DMS153 (cell line): ENCODE results near the gene LRIG3.
"Not testable (repeated sequence)": the region's sequence is repeated elsewhere in the genome, so short reads cannot be mapped to it uniquely, and the experiment has no call there.

ENCODE experiments used
- DNase-seq: peaks from one replicate; lab custom pipeline; 2025; lab: John Stamatoyannopoulos, UW

Gene LRIG3

GRCh38 chr12:58920102-58920960, at the start of gene LRIG3:
Gene LRIG3, minus strand, starts transcription at chr12:58920504. Its CDS starts 269 bp downstream, at chr12:58920235.
- DNase-seq = peak; percentile 48

GRCh38 chr12:58969237-58969636, 48.9 kb upstream of the LRIG3 start:
- DNase-seq = no peak

- peak; percentile 6 for DNase-seq
Observed at GRCh38 chr12:58967561-58967960, 47.3 kb upstream of the LRIG3 start.

GRCh38 chr12:58966939-58967338, 46.6 kb upstream of the LRIG3 start:
- no peak for DNase-seq

GRCh38 chr12:58965568-58965967, 45.3 kb upstream of the LRIG3 start:
- DNase-seq = no peak

GRCh38 chr12:58963844-58964243, 43.5 kb upstream of the LRIG3 start:
- no peak for DNase-seq

- DNase-seq = no peak
Observed at GRCh38 chr12:58961906-58962305, 41.6 kb upstream of the LRIG3 start.

- no peak for DNase-seq
Observed at GRCh38 chr12:58961166-58961565, 40.9 kb upstream of the LRIG3 start.

GRCh38 chr12:58959639-58960300, 39.5 kb upstream of the LRIG3 start:
- no peak for DNase-seq

GRCh38 chr12:58957298-58957697, 37.0 kb upstream of the LRIG3 start:
- DNase-seq = no peak

GRCh38 chr12:58955849-58956248, 35.5 kb upstream of the LRIG3 start:
- no peak for DNase-seq

- no peak for DNase-seq
Observed at GRCh38 chr12:58954002-58954401, 33.7 kb upstream of the LRIG3 start.

- no peak for DNase-seq
Observed at GRCh38 chr12:58950739-58951100, 30.4 kb upstream of the LRIG3 start.

- not testable (repeated sequence) for DNase-seq
Observed at GRCh38 chr12:58949954-58950738, 29.8 kb upstream of the LRIG3 start.

GRCh38 chr12:58943079-58943478, 22.8 kb upstream of the LRIG3 start:
- DNase-seq = no peak

GRCh38 chr12:58942345-58942744, 22.0 kb upstream of the LRIG3 start:
- no peak for DNase-seq

GRCh38 chr12:58939399-58940100, 19.2 kb upstream of the LRIG3 start:
- DNase-seq = no peak

GRCh38 chr12:58938440-58938839, 18.1 kb upstream of the LRIG3 start:
- DNase-seq = no peak

- DNase-seq = no peak
Observed at GRCh38 chr12:58934528-58934927, 14.2 kb upstream of the LRIG3 start.

- no peak for DNase-seq
Observed at GRCh38 chr12:58932806-58933681, 12.7 kb upstream of the LRIG3 start.

- no peak for DNase-seq
Observed at GRCh38 chr12:58931518-58931917, 11.2 kb upstream of the LRIG3 start.
